ENCODE results near the gene SEC62.
"Not testable (repeated sequence)": the region's sequence is repeated elsewhere in the genome, so short reads cannot be mapped to it uniquely, and the experiment has no call there.

The SEC62 gene

GRCh38 chr3:169990431-169990830 is 23.8 kb downstream of the SEC62 start:
- no peak for TF ChIP-seq ZNF274 (IDR thresholded peaks at IDR 0.05; ENCODE audit: low read depth, low read length)
- H3K4me3 ChIP-seq (ENCODE audit: low read length): no peak overlapping the region

- no peak for TF ChIP-seq ZNF274 (IDR thresholded peaks at IDR 0.05; ENCODE audit: low read depth, low read length)
- H3K4me3 ChIP-seq (ENCODE audit: low read length): no peak overlapping the region
Measured at GRCh38 chr3:169992156-169992555, 25.5 kb downstream of the SEC62 start.

- H3K4me3 ChIP-seq (ENCODE audit: low read length): no peak overlapping the region
- TF ChIP-seq ZNF274 (IDR thresholded peaks at IDR 0.05; ENCODE audit: low read depth, low read length): no peak
Measured at GRCh38 chr3:169992781-169993180, 26.2 kb downstream of the SEC62 start.

DNA sequence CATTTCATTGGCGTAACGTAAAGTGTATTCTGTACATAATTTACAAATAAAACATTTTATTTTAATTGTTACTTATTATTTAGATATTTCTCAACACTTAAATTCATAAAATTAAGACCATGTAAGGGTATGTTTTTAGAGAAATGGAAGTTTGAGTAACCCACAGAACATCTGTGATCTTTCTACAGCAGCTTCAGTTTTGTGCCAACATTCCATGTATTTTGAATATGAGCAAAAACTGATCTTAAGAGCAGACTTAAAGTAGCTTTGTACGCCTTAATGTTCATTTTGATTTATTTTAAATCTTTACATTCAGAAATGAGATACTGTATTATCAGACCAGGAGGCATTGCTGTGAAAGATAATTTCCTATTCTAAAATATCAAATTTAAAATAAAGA is 27.2 kb downstream of the SEC62 start:
- no peak overlapping the region for H3K4me3 ChIP-seq (ENCODE audit: low read length)
- no peak for TF ChIP-seq ZNF274 (IDR thresholded peaks at IDR 0.05; ENCODE audit: low read depth, low read length)

- no peak overlapping the region for H3K4me3 ChIP-seq (ENCODE audit: low read length)
- no peak for TF ChIP-seq ZNF274 (IDR thresholded peaks at IDR 0.05; ENCODE audit: low read depth, low read length)
Measured at GRCh38 chr3:169996063-169996462, 29.5 kb downstream of the SEC62 start.

DNA sequence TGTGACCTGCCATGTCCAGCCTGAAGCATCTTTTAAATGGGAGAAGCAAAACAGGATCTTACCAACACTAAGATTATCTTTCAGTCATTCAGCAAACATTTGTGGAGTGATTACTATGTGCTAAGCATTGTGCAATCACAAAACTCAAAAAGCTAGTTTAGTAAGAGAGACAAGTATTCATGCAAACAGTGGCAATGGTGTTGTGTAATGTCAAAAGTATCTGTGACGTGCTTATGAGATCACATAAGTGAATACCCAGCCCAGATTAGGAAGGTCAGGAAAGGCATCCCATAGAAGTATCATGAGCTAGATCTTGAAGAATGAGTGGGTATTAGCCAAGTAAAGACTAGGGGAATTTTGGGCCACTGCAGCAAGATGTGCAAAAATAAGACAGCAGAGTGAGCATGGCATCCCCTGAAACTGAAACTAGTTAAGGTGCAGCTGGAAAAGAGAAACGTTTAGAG is 32.1 kb downstream of the SEC62 start:
- no peak overlapping the region; the same call in 1 of the 2 replicates for H3K4me3 ChIP-seq (ENCODE audit: low read length)
- no peak for TF ChIP-seq ZNF274 (IDR thresholded peaks at IDR 0.05; ENCODE audit: low read depth, low read length)

GRCh38 chr3:169999433-169999832 is 32.8 kb downstream of the SEC62 start:
- no peak for TF ChIP-seq ZNF274 (IDR thresholded peaks at IDR 0.05; ENCODE audit: low read depth, low read length)
- no peak overlapping the region; the same call in 1 of the 2 replicates for H3K4me3 ChIP-seq (ENCODE audit: low read length)

- no peak for TF ChIP-seq ZNF274 (IDR thresholded peaks at IDR 0.05; ENCODE audit: low read depth, low read length)
- no peak overlapping the region for H3K4me3 ChIP-seq (ENCODE audit: low read length)
Measured at GRCh38 chr3:170000051-170000450, 33.4 kb downstream of the SEC62 start.

DNA sequence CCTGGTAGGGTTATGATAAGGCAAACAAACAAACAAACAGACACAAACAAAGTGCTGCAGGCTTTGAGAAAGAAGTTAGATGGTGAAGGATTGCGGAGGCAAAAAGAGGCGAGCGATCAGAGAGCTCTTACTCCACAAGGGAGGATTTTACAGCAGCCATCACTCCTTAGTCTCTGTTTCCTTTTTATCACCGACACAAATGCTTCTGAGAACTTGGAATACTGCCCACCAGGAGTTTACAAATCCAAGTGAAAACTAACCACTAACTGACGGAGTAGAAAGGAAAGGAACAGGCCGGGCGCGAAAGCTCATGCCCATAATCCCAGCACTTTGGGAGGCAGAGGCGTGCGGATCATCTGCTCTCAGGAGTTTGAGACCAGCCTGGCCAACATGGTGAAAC is 35.6 kb downstream of the SEC62 start:
- TF ChIP-seq ZNF274 (IDR thresholded peaks at IDR 0.05; ENCODE audit: low read depth, low read length): no peak
- no peak overlapping the region for H3K4me3 ChIP-seq (ENCODE audit: low read length)

GRCh38 chr3:170002879-170003278 is 36.3 kb downstream of the SEC62 start:
- TF ChIP-seq ZNF274 (IDR thresholded peaks at IDR 0.05; ENCODE audit: low read depth, low read length): no peak
- H3K4me3 ChIP-seq (ENCODE audit: low read length): no peak overlapping the region

GRCh38 chr3:170003881-170004356 is 37.3 kb downstream of the SEC62 start:
- no peak overlapping the region for H3K4me3 ChIP-seq (ENCODE audit: low read length)
- no peak for TF ChIP-seq ZNF274 (IDR thresholded peaks at IDR 0.05; ENCODE audit: low read depth, low read length)

DNA sequence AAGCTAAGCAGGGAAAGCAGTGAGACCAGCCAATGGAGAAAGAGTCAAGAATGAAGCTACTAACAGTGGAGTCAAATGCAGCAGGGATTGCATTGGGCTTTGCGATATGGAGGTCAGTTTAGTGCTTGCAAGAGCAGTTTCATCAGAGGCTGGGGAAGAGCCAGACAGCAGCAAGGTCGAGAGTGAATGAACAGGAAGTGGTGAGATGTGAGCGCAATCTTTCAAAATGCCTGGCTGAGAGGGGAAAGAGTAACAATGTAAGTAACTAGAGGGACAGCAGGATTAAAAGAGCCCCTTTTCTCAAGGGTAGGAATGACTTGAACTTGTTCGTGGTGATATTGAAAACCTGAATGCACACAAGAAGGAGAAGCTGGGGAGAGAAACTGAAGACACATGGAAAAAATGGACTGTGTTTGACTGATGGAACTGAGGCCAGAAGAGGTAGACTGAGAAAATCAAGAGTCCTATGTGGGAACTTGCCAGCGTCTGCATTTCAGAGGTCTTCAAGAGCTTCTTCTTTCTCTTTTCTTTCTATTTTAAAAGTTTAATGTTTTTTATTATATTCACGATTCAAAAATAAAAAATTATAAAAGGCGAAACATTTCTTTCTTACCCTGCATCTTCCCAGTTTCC is 40.5 kb downstream of the SEC62 start:
- no peak for TF ChIP-seq ZNF274 (IDR thresholded peaks at IDR 0.05; ENCODE audit: low read depth, low read length)
- H3K4me3 ChIP-seq (ENCODE audit: low read length): no peak overlapping the region

DNA sequence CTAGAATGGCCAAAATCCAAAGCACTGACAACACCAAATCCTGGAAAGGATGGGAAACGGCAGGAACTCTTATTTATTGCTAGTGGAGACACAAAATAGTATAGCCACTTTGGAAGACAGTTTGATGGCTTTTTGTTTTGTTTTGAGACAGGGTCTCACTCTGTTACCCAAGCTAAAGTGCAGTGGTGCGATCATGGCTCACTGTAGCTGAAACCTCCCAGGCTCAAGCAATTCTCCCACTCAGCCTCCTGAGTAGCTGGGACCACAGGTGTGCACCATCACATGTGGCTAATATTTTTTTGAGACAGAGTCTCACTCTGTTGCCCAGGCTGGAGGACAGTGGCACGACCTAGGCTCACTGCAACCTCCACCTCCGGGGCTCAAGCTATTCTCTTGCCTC is 43.9 kb downstream of the SEC62 start:
- no peak overlapping the region for H3K4me3 ChIP-seq (ENCODE audit: low read length)
- no peak for TF ChIP-seq ZNF274 (IDR thresholded peaks at IDR 0.05; ENCODE audit: low read depth, low read length)

- H3K4me3 ChIP-seq (ENCODE audit: low read length): no peak overlapping the region
- TF ChIP-seq ZNF274 (IDR thresholded peaks at IDR 0.05; ENCODE audit: low read depth, low read length): no peak
Measured at GRCh38 chr3:170012683-170013400, 46.2 kb downstream of the SEC62 start.

GRCh38 chr3:170016057-170016456 is 49.5 kb downstream of the SEC62 start:
- no peak for TF ChIP-seq ZNF274 (IDR thresholded peaks at IDR 0.05; ENCODE audit: low read depth, low read length)
- H3K4me3 ChIP-seq (ENCODE audit: low read length): no peak overlapping the region

- not testable (repeated sequence) for H3K4me3 ChIP-seq (ENCODE audit: low read length)
Measured at GRCh38 chr3:170019306-170019705, 52.7 kb downstream of the SEC62 start.
